ENCODE data around the gene HIPK4.

DNA sequence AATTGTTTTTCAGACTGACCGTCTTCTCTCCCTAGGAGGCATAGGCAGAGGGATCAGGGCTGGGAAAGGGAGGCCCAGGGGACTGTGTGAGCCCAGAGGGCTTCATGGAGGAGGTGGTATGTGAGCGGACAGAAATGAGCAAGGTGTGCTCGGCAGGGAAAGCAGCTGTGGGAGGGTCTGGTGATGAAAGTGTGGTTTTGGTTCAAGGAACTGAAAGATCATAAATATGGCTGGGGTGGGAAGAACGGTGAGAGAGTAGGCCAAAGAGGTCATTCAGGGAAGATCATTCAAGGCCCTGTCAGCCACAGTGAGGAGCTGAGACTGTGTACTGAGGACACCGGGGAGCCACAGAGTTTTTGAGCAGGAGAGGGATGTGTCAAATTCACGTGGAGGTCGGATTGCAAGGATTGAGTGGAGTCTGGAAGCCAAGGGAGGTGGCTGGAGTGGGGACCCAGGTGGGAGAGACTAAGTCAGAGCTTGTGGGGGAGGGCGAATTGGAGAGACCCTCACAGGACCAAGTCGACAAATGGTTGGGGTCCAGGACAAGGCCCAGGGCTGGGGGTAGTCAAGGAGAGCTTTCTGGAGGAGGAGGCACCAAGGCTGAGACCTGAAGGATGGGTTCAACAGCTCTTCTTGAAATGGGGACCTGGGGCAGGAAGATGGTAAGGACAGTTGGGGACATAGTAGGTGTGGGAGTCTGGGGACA lies 33.9 kb downstream of the HIPK4 start:
- TF ChIP-seq, protein P1, sequence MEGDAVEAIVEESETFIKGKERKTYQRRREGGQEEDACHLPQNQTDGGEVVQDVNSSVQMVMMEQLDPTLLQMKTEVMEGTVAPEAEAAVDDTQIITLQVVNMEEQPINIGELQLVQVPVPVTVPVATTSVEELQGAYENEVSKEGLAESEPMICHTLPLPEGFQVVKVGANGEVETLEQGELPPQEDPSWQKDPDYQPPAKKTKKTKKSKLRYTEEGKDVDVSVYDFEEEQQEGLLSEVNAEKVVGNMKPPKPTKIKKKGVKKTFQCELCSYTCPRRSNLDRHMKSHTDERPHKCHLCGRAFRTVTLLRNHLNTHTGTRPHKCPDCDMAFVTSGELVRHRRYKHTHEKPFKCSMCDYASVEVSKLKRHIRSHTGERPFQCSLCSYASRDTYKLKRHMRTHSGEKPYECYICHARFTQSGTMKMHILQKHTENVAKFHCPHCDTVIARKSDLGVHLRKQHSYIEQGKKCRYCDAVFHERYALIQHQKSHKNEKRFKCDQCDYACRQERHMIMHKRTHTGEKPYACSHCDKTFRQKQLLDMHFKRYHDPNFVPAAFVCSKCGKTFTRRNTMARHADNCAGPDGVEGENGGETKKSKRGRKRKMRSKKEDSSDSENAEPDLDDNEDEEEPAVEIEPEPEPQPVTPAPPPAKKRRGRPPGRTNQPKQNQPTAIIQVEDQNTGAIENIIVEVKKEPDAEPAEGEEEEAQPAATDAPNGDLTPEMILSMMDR (IDR thresholded peaks at IDR 0.05; ENCODE audit: low read depth, low read length): no peak
- no peak for TF ChIP-seq POLR2A (IDR thresholded peaks at IDR 0.05; ENCODE audit: extremely low read depth, insufficient read length)
- TF ChIP-seq, protein P2, sequence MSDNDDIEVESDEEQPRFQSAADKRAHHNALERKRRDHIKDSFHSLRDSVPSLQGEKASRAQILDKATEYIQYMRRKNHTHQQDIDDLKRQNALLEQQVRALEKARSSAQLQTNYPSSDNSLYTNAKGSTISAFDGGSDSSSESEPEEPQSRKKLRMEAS (IDR thresholded peaks at IDR 0.05; ENCODE audit: low read depth, low read length): no peak
